Lower leg skin (tissue), 3 donors: ENCODE data around the gene IGSF21.

Experiments
- CTCF ChIP-seq, 3 donors: fragments of 450-650 bp; IDR thresholded peaks; one replicate each; pipeline ENCODE4 v1.5.1; 2016; ENCODE audit warnings: antibody characterized with exemption in 3 of 3, mild to moderate bottlenecking in 3 of 3, moderate library complexity in 2 of 3
- POLR2A ChIP-seq, 2 donors: fragments of 450-650 bp; IDR thresholded peaks; one replicate each; pipeline ENCODE4 v1.6.1; 2016 to 2017; ENCODE audit warnings: antibody characterized with exemption in 2 of 2, mild to moderate bottlenecking in 1 of 2, moderate library complexity in 1 of 2

- TF ChIP-seq POLR2A (IDR thresholded peaks at IDR 0.05) = no peak
- TF ChIP-seq CTCF (IDR thresholded peaks at IDR 0.05) = no peak
These were observed 257.6 kb downstream of the IGSF21 start for GRCh38 chr1:18365099-18365705.
